K562 (cell line): ENCODE data around the gene NVL. TPM values are rescaled to one million over a fixed set of nuclear protein-coding genes. Genes with fewer than 3 reads are reported as not detected.
A peak's percentile ranks its signal among the peaks of the same experiment; 100 is the strongest.

ENCODE experiments used
- ATAC-seq: fragments of 200-7000 bp; cut with Tn5 transposase; 3 replicates; pipeline ENCODE4 v1.9.1; 2020; ENCODE audit warnings: moderate library complexity
- BruUV-seq: library from RNA; stranded (reverse); fragments of 400-500 nt; replicated peaks from 2 replicates; lab custom pipeline; 2021; lab: Mats Ljungman, UMichigan
- CTCF ChIA-PET: fragments of 300-600 bp; formaldehyde crosslinking; extraction: SDS; loops from one replicate; lab custom pipeline; 2021; ENCODE audit warnings: low intra/inter-chr PET ratio; lab: Yijun Ruan, JAX
- POLR2A ChIA-PET: fragments of 300-600, 350-650 bp; sonication (Branson Sonifier 250); formaldehyde crosslinking; extraction: SDS; loops from one replicate; lab custom pipeline; 2021; ENCODE audit warnings: antibody characterized with exemption, inconsistent platforms; lab: Yijun Ruan, JAX
- DNase-seq, 4 experiments: peaks; one replicate each; pipeline versions ENCODE4 v3.0.0 to v3.0.0-alpha.2; 2011 to 2018; ENCODE audit warnings: low spot score in 3 of 4, mixed read lengths in 3 of 4; ENCODE audit errors: extremely low read depth in 1 of 4
- FAIRE-seq: peaks from 2 replicates; lab custom pipeline; 2011; peaks lifted over from hg19 to GRCh38; lab: Jason Lieb, UNC
- H2AFZ ChIP-seq: 2 replicates; pipeline ENCODE4 v1.6.0; 2011; ENCODE audit warnings: low read depth, low read length, control low read depth, inconsistent platforms
- H3K27ac ChIP-seq: fragments of 200-600 bp; 3 replicates; pipeline ENCODE4 v1.8.0; 2011; ENCODE audit warnings: low read depth, mild to moderate bottlenecking, control low read depth, inconsistent platforms, low read length, moderate library complexity, mixed read lengths; ENCODE audit errors: extremely low read depth
- H3K27me3 ChIP-seq, 2 experiments: fragments of 300-600 bp in 1 of 2; 2 replicates in 1 of 2; 3 replicates in 1 of 2; pipeline versions ENCODE4 v1.6.0 to v1.8.0; 2011; ENCODE audit warnings: inconsistent platforms in 2 of 2, low read length in 2 of 2, mild to moderate bottlenecking in 1 of 2, mixed read lengths in 1 of 2, moderate library complexity in 1 of 2; ENCODE audit not compliant: control insufficient read depth in 2 of 2, insufficient read depth in 2 of 2
- H3K36me3 ChIP-seq: fragments of 300-600 bp; 3 replicates; pipeline ENCODE4 v1.8.0; 2011; ENCODE audit warnings: mild to moderate bottlenecking, low read length, inconsistent platforms; ENCODE audit not compliant: control insufficient read depth, insufficient read depth
- H3K4me1 ChIP-seq, 2 experiments: fragments of 200-600 bp in 1 of 2; replicated peaks in 1 of 2; 2 replicates in 1 of 2; 3 replicates in 1 of 2; pipeline versions ENCODE4 v1.5.1 to v1.8.0; 2011; ENCODE audit warnings: inconsistent platforms in 2 of 2, low read length in 2 of 2, mild to moderate bottlenecking in 1 of 2, mixed read lengths in 1 of 2, moderate library complexity in 1 of 2; ENCODE audit not compliant: control insufficient read depth in 2 of 2, insufficient read depth in 2 of 2
- H3K4me2 ChIP-seq: 2 replicates; pipeline ENCODE4 v1.6.1; 2011; ENCODE audit warnings: low read length, control low read depth, inconsistent platforms, mixed read lengths; ENCODE audit not compliant: insufficient read depth
- H3K4me3 ChIP-seq: fragments of 200-600 bp; sonication (generic), shearing (Covaris generic); 2 replicates; pipeline ENCODE4 v1.5.1; 2016; ENCODE audit warnings: control low read depth, inconsistent platforms
- H3K79me2 ChIP-seq: fragments of 200-600 bp; 3 replicates; pipeline ENCODE4 v1.8.0; 2011; ENCODE audit warnings: low read length, inconsistent platforms; ENCODE audit not compliant: control insufficient read depth, insufficient read depth
- H3K9ac ChIP-seq, 2 experiments: 2 replicates each; pipeline versions ENCODE4 v1.6.0 to v1.6.1; 2011; ENCODE audit warnings: low read depth in 2 of 2, low read length in 2 of 2, control low read depth in 1 of 2, inconsistent platforms in 1 of 2, mild to moderate bottlenecking in 1 of 2, mixed read lengths in 1 of 2; ENCODE audit not compliant: insufficient read depth in 1 of 2
- H3K9me1 ChIP-seq: one replicate; pipeline ENCODE4 v1.6.0; 2011; ENCODE audit warnings: inconsistent platforms, mild to moderate bottlenecking, low read length, moderate library complexity; ENCODE audit not compliant: control insufficient read depth, insufficient read depth
- H3K9me3 ChIP-seq: replicated peaks from 2 replicates; pipeline ENCODE4 v1.5.1; 2011; ENCODE audit warnings: low read depth, low read length, inconsistent platforms; ENCODE audit not compliant: control insufficient read depth, insufficient read depth
- H4K20me1 ChIP-seq: replicated peaks from 2 replicates; pipeline ENCODE4 v1.6.1; 2011; ENCODE audit warnings: low read length, inconsistent platforms, mixed read lengths; ENCODE audit not compliant: control insufficient read depth, insufficient read depth
- BCL6 ChIP-seq: fragments of 250-450 bp; sonication (Bioruptor Pico); IDR thresholded peaks from 2 replicates; pipeline ENCODE4 v1.4.0; 2020
- BCOR ChIP-seq: fragments of 450-650 bp; IDR thresholded peaks from 2 replicates; pipeline ENCODE4 v1.6.1; 2016
- KDM5B ChIP-seq: fragments of 200-600 bp; sonication (generic); IDR thresholded peaks from 2 replicates; pipeline ENCODE4 v1.6.1; 2012; ENCODE audit warnings: low read depth, mild to moderate bottlenecking, moderate library complexity, low read length, control low read depth, inconsistent platforms; ENCODE audit not compliant: insufficient replicate concordance
- NFIC ChIP-seq: fragments of 450-650 bp; IDR thresholded peaks from 2 replicates; pipeline ENCODE4 v1.6.1; 2017; ENCODE audit warnings: mild to moderate bottlenecking, inconsistent platforms
- POLR3A ChIP-seq: IDR thresholded peaks from 2 replicates; pipeline ENCODE4 v1.6.1; 2011; ENCODE audit warnings: borderline replicate concordance, mild to moderate bottlenecking, moderate library complexity; ENCODE audit not compliant: insufficient read length, insufficient read depth; ENCODE audit errors: extremely low read depth
- RBM25 ChIP-seq: fragments of 200-400 bp; formaldehyde crosslinking; IDR thresholded peaks from 2 replicates; pipeline ENCODE4 v1.6.1; 2018; ENCODE audit warnings: low read length, low read depth, moderate library complexity; ENCODE audit not compliant: severe bottlenecking
- SMARCA5 ChIP-seq: fragments of 450-650 bp; IDR thresholded peaks from 2 replicates; pipeline ENCODE4 v1.6.1; 2016
- ZNF121 ChIP-seq: sonication (generic); formaldehyde crosslinking; conservative IDR thresholded peaks from 2 replicates; pipeline ENCODE4 v1.8.0; 2022; ENCODE audit warnings: missing genetic modification reagents
- WGBS: fragments of 100-300 bp; shearing (Covaris generic); methylation state at CpG from one replicate; pipeline ENCODE4 v1.1.6; 2016; ENCODE audit warnings: low coverage, mixed read lengths; ENCODE audit not compliant: insufficient coverage; ENCODE audit errors: missing lambda C conversion rate; 5-methylcytosine and 5-hydroxymethylcytosine counted together
- in situ Hi-C: fragments of 300-500 bp; cut with MboI; formaldehyde crosslinking; loops from 4 replicates; pipeline ENCODE4 v1.15.0; 2018; ENCODE audit warnings: inconsistent platforms, mixed read lengths
- intact Hi-C: fragments of 100-400 bp; cut with micrococcal nuclease; formaldehyde crosslinking; loops from 2 replicates; pipeline ENCODE4 v1.14.2; 2022
- polyA plus RNA-seq, 8 experiments: library from polyadenylated mRNA; depleted of rRNA in 4 of 8; stranded (reverse) in 5 of 8; unstranded in 3 of 8; fragments of >200 nt; fragmentation: Nextera tagmentation in 2 of 8; fragmentation: Illumina TruSeq in 1 of 8; extraction: Ambion mirVana in 2 of 8; extraction: Trizol in 1 of 8; gene quantifications; 2 replicates each; pipeline versions ENCODE4 v1.2.1 to v1.2.3, GENCODE V29; 2011 to 2014; ENCODE audit warnings: inconsistent platforms in 1 of 8, missing spikeins in 1 of 8
- total RNA-seq, 7 experiments: library from RNA; depleted of rRNA in 6 of 7; stranded (reverse); fragments of >200 nt in 6 of 7; fragmentation: Illumina TruSeq in 2 of 7; extraction: Trizol in 2 of 7; gene quantifications; 2 replicates each; pipeline versions ENCODE4 v1.2.1 to v1.2.3, GENCODE V29; 2011 to 2021; ENCODE audit warnings: low replicate concordance in 1 of 7
- TF ChIP-seq, protein P1 (sequence below): fragments of 200-800 bp; sonication (Bioruptor generic); IDR thresholded peaks from 2 replicates; pipeline ENCODE4 v1.6.1; 2016; ENCODE audit warnings: missing genetic modification characterization, missing compliant biosample characterization

NVL gene
- total and polyA plus RNA-seq, 9 of the 15 experiments (the other 6 are each of a cell fraction or from before 2014, with no cell fraction given), result 32.5 to 86.6 (median 62.9) TPM

DNA sequence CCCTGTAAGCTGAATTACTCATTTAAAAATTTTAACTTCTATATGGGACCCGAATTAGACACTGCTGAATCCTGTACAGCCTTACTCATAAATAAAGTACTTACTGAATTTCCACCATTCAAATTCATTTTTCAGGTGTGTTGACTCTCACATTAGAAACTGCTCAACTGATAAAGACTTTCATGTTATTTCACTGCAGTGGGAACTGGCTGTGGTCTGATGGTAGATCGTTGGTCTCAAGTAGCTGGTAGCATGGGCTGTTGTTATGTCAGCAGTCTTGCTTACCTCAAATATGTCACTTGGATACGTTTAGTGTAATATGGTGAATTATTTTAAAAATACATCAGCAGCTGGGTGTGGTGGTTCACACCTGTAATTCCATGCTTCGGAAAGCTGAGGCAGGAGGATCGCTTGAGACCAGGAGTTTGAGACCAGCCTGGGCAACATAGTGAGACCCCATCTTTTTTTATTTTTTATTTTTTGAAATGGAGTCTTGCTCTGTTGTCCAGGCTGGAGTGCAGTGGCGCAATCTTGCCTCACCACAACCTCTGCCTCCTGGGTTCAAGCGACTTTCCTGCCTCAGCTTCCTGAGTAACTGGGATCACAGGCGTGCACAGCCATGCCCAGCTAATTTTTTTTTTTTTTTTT, 136.5 kb downstream of the NVL start:
- no peak for ATAC-seq

DNA sequence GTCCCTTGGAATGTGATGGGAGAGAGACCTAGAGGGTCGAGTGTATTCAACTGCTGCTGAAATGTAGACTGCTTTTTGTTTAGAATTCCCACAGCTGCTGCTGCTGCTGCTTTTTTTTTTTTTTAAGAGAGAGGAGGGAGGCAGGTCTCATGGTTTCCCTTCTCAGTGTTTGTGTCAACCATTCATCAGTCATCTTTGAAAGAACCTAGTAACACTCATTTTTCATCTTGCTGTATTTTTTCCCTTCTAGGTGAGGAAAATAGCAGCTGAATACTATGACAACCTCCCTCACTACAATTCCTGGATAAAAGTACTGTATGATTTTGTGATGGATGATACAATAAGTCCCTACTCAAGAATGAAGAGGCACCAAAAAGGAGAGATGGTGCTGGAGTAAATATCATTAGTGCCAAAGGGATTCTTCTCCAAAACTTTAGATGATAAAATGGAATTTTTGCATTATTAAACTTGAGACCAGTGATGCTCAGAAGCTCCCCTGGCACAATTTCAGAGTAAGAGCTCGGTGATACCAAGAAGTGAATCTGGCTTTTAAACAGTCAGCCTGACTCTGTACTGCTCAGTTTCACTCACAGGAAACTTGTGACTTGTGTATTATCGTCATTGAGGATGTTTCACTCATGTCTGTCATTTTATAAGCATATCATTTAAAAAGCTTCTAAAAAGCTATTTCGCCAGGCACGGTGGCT, 137.7 kb downstream of the NVL start:
- H2AFZ ChIP-seq, result no peak overlapping the region
- H3K9ac ChIP-seq, result no peak overlapping the region
- WGBS, result 86% methylated on average over 5 of the region's 5 CpGs
- in situ Hi-C loops, result no loop called here
- H3K27me3 ChIP-seq, result no peaks in the 10 kb centered on the region
- peaks cover 33% of the 10 kb centered on the region for H3K79me2 ChIP-seq
- FAIRE-seq (no peak), DNase-seq (no peak), ATAC-seq (no peak)
- no peak overlapping the region for H3K4me3 ChIP-seq
- H3K9me3 ChIP-seq, result no peaks in the 10 kb centered on the region; the same call in 1 of the 2 replicates
- intact Hi-C loops, result no loop called here
- no peak overlapping the region for H3K27ac ChIP-seq
- H3K9me1 ChIP-seq, result no peaks in the 10 kb centered on the region
- no peak overlapping the region for H3K4me2 ChIP-seq
- ChIA-PET POLR2A (interaction anchor here (0.8 to 2.2 kb wide), 4 partner anchors 9 to 142 kb away, joined by 3 to 9 read pairs (median 6); partner anchors contain the start of gene DEGS1), CTCF (no interaction called here)
- TSS peak; percentile 25 for BruUV-seq
- no peaks in the 10 kb centered on the region for H3K4me1 ChIP-seq
- no peaks in the 10 kb centered on the region for H4K20me1 ChIP-seq
- peaks cover 48% of the 10 kb centered on the region for H3K36me3 ChIP-seq
- TF ChIP-seq BCL6 (CRISPR knock-in tag), result no peak
- TF ChIP-seq, protein P1, sequence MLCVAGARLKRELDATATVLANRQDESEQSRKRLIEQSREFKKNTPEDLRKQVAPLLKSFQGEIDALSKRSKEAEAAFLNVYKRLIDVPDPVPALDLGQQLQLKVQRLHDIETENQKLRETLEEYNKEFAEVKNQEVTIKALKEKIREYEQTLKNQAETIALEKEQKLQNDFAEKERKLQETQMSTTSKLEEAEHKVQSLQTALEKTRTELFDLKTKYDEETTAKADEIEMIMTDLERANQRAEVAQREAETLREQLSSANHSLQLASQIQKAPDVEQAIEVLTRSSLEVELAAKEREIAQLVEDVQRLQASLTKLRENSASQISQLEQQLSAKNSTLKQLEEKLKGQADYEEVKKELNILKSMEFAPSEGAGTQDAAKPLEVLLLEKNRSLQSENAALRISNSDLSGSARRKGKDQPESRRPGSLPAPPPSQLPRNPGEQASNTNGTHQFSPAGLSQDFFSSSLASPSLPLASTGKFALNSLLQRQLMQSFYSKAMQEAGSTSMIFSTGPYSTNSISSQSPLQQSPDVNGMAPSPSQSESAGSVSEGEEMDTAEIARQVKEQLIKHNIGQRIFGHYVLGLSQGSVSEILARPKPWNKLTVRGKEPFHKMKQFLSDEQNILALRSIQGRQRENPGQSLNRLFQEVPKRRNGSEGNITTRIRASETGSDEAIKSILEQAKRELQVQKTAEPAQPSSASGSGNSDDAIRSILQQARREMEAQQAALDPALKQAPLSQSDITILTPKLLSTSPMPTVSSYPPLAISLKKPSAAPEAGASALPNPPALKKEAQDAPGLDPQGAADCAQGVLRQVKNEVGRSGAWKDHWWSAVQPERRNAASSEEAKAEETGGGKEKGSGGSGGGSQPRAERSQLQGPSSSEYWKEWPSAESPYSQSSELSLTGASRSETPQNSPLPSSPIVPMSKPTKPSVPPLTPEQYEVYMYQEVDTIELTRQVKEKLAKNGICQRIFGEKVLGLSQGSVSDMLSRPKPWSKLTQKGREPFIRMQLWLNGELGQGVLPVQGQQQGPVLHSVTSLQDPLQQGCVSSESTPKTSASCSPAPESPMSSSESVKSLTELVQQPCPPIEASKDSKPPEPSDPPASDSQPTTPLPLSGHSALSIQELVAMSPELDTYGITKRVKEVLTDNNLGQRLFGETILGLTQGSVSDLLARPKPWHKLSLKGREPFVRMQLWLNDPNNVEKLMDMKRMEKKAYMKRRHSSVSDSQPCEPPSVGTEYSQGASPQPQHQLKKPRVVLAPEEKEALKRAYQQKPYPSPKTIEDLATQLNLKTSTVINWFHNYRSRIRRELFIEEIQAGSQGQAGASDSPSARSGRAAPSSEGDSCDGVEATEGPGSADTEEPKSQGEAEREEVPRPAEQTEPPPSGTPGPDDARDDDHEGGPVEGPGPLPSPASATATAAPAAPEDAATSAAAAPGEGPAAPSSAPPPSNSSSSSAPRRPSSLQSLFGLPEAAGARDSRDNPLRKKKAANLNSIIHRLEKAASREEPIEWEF (CRISPR knock-in tag), result no peak
- no peak for TF ChIP-seq NFIC

More for the DNA sequence above, 136.5 kb downstream of the NVL start:
- TF ChIP-seq SMARCA5, result 0 out of 2 replicates have a peak, but pooled peaks have one; percentile 20
- peak; percentile 97 for TF ChIP-seq ZNF121 (CRISPR knock-in tag)
- peak; percentile 64 for TF ChIP-seq RBM25
- no peak for TF ChIP-seq KDM5B
- TF ChIP-seq POLR3A, result no peak
- peak; percentile 79 for TF ChIP-seq BCOR
- ChIA-PET CTCF (no interaction called here), POLR2A (interaction anchor here (0.8 to 2.2 kb wide), 4 partner anchors 10 to 15 kb away, joined by 3 to 9 read pairs (median 6); partner anchors contain the start of gene DEGS1)
- in situ Hi-C loops (no loop called here), intact Hi-C loops (no loop called here)
- H3K9me1 ChIP-seq, result no peaks in the 10 kb centered on the region
- no peak for FAIRE-seq
- peaks cover 20% of the 10 kb centered on the region for H3K79me2 ChIP-seq
- DNase-seq, result peak in 1 of 4 experiments; percentile 10
- H3K4me1 ChIP-seq, result no peaks in the 10 kb centered on the region
- H3K9me3 ChIP-seq, result no peaks in the 10 kb centered on the region
- H3K4me3 ChIP-seq, result no peak overlapping the region
- H3K27me3 ChIP-seq, result no peaks in the 10 kb centered on the region
- H3K9ac ChIP-seq, result no peak overlapping the region
- WGBS, result 97% methylated on average over 8 of the region's 8 CpGs
- H3K4me2 ChIP-seq, result no peak overlapping the region
- no peak overlapping the region for H2AFZ ChIP-seq
- H3K27ac ChIP-seq, result no peak overlapping the region
- no peaks in the 10 kb centered on the region for H4K20me1 ChIP-seq
- no TSS peak for BruUV-seq
- peaks cover 41% of the 10 kb centered on the region for H3K36me3 ChIP-seq
